Measurements from ENCODE around the gene CYGB.
"Not testable (repeated sequence)": the region's sequence is repeated elsewhere in the genome, so short reads cannot be mapped to it uniquely, and the experiment has no call there.

Gene CYGB

DNA sequence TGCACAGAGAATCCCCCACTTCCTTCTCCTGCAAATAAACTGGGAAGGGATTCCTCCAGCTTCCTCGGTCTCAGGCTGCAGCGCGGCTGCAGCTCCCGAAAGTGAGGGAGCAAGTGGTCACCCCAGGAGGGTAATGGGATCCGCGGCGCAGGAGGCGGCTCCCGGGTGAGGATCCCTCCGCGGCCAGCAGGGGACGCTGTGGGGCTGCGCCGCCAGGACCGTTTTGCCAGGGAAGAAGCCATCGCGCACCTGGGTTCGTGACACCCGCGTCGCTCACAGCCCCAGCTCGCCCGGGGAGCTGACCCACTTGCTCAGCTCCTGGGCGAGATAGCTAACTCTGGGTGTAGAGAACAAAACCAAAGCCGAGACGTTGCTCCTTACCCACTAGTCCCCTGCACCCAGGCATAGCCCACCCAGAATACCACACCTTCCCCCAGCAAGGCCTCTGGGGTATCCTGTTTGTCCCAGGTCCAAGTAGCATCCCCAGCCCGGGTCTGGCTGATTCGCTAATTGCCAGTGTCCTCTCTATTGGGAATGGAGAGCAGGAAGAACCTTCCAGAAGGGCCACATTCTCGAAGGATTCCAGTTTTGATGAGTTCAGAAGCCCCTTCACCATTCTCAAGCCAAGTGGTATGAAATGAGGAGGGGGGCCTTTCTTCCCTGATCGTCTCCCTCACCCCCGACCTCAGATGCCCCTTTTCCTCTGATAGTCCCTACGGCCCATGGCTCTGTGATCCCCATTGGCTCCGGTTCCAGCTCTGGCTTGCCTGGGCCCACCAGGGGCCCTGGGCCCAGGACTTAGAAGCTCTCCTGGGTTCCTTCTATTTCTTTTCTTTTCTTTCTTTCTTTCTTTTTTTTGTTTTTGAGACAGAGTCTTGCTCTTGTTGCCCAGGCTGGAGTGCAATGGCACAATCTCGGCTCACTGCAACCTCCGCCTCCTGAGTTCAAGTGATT is 14.1 kb downstream of the CYGB start:
- no peak for DNase-seq (ENCODE audit: extremely low read depth, low read depth)
- TF ChIP-seq, protein P1, sequence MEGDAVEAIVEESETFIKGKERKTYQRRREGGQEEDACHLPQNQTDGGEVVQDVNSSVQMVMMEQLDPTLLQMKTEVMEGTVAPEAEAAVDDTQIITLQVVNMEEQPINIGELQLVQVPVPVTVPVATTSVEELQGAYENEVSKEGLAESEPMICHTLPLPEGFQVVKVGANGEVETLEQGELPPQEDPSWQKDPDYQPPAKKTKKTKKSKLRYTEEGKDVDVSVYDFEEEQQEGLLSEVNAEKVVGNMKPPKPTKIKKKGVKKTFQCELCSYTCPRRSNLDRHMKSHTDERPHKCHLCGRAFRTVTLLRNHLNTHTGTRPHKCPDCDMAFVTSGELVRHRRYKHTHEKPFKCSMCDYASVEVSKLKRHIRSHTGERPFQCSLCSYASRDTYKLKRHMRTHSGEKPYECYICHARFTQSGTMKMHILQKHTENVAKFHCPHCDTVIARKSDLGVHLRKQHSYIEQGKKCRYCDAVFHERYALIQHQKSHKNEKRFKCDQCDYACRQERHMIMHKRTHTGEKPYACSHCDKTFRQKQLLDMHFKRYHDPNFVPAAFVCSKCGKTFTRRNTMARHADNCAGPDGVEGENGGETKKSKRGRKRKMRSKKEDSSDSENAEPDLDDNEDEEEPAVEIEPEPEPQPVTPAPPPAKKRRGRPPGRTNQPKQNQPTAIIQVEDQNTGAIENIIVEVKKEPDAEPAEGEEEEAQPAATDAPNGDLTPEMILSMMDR (IDR thresholded peaks at IDR 0.05; ENCODE audit: low read depth, low read length): peak; percentile 99

DNA sequence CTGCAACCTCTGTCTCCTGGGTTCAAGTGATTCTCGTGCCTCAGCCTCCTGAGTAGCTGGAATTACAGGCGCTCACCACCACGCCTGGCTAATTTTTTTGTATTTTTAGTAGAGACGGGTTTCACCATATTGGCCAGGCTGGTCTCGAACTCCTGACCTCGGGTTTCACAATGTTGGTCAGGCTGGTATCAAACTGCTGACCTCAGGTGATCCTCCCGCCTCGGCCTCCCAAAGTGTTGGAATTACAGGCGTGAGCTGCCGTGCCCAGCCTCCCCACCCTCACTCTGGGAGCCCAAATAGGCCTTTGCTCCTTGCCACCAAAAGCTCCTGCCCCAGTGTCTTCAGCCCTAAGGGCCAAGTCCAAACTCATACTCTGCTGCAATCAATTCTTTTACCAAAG is 15.8 kb downstream of the CYGB start:
- not testable (repeated sequence) for DNase-seq (ENCODE audit: extremely low read depth, low read depth)

DNA sequence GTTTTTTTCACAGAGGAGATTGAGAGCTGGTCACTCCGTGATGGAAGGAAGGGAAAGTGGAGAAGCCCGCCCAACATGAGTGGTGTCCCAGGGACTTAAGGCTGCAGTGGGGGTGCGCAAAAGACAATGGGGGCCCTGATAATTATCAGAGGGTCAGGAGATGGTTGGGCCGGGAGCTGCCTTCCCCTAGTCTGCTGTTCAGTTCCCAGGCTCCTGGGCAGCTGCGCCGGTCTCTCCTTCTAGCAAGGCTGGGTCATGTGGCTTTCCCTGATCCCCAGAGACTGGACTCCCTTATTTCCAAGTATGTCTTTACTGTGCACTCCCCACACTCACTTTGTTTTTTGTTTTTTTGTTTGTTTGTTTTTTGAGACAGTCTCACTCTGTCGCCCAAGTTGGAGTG is 16.2 kb downstream of the CYGB start:
- DNase-seq (ENCODE audit: extremely low read depth, low read depth): no peak
- TF ChIP-seq, protein P1 (IDR thresholded peaks at IDR 0.05; ENCODE audit: low read depth, low read length): no peak

DNA sequence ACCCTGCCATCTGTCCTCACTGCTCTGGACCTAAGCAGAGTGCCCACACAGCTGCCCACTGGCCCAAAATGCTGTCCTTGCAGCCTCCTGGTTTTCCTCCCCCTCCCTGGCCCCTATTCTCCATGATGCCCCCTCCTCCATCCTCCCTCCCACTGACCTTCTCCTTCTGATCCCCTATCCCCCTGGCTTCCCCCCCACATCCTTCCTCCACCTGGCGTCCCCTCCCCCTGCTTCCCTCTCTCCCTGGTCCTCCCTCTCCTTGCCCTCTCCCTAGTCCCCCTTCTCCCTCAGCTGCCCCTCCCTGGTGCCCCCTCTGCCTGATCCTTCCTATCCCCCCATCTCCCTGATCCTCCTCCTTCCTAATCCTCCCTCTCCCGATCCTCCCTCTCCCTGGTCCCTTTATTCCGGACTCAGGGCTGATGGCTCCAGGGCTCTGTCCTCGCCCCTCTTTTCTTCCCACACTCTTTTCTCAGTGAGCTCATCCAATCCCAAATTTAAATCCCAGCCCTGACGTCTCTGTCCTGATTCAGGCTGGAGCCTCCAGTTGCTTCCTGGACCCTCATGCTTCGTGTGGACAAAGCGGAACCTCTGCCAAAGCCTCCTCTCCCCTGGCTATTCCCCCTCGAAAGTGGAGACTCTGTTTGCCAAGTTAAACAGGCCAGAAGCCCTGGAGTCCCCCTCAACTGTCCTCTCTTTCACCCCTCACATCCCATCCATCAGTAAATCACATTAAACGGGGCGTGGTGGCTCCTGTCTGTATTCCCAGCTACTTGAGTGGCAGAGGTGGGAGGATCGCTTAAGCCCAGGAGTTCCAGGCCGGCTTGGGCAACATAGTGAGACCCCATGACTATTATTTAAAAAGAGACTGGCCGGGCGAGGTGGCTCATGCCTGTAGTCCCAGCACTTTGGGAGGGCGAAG is 18.2 kb downstream of the CYGB start:
- TF ChIP-seq, protein P1 (IDR thresholded peaks at IDR 0.05; ENCODE audit: low read depth, low read length): no peak
- no peak for DNase-seq (ENCODE audit: extremely low read depth, low read depth)

DNA sequence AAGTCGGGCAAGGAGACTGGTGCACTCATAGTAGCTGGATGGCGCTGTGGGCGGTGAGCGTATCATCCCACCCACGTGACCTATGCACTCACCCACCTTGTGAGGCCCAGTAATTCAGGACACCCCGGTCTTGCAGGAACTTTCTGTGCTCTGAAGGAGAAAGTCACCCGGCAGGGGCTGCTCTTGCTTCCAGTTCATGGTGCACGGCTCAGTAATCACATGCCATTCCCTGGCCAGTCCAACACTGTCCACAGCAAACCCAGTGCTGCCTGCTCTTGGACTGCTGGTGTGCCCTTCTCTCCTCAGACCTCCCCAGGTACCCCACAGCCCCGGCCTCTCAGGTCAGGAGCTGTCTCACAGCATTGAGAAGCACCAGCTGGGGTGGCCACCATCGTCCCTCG is 19.9 kb downstream of the CYGB start:
- TF ChIP-seq, protein P1 (IDR thresholded peaks at IDR 0.05; ENCODE audit: low read depth, low read length): no peak
- no peak for DNase-seq (ENCODE audit: extremely low read depth, low read depth)

DNA sequence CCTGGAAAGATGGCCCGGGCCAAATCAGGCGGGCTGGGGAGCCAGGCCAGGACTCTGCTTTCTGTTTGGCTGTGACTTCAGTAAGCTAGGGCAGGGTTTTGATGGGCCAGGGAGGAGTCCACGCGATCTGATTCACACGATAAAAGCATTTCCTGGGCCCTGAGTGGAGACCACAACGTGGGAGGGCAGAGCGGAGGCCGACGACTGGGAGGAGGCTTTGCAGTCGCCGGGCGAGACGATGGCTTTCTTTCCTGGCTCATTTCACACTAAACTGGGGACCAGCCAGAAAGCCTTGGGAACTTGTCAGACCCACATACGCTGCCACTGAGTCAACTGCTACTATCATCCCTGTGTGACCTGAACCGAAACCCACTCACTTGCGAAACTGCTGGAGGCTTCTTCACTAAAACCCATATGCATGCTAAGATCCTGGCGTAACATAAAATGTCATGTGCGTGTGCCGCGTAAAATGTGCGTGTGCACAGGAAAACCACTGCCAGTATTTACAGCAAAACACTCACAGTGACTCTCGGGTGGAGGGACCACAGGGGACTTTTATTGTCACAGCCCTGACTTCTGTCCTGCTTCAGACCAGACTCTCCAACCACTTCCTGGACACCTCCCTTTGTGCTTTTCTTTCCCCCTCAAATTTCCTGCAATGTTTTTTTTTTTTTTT is 22.1 kb downstream of the CYGB start:
- TF ChIP-seq, protein P1 (IDR thresholded peaks at IDR 0.05; ENCODE audit: low read depth, low read length): no peak
- DNase-seq (ENCODE audit: extremely low read depth, low read depth): peak; percentile 99

DNA sequence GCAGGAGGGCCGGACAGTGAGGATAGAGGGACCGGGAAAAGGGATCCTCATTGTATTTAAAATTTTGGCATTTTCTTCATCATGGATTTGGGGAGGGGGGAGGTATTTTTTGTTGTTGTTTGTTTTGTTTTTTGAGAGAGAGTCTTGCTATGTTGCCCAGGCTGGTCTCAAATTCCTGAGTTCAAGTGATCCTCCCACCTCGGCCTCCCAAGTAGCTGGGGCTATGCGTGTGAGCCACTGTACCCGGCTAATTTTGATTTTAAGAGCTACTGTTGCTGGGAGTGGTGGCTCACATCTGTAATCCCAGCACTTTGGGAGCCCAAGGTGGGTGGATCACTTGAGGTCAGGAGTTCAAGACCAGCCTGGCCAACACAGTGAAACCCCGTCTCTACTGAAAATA is 23.2 kb downstream of the CYGB start:
- not testable (repeated sequence) for DNase-seq (ENCODE audit: extremely low read depth, low read depth)

DNA sequence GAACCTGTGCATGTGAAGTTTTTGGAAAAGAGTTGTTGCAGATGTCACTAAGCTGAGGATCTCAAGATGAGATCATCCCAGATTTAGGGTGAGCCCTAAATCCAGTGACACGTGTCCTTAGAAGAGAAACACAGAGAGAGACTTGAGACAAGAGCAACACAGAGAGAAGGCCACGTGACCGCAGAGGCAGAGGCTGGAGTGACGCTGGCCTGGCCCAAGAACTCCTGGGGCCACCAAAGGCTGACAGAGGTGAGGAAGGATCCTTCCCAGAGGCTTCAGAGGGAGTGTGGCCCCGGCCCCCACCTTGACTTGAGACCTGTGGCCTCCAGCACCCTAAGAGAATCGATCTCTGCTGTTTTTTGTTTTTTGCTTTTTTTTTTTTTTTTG is 24.2 kb downstream of the CYGB start:
- DNase-seq (ENCODE audit: extremely low read depth, low read depth): no peak
- TF ChIP-seq, protein P1 (IDR thresholded peaks at IDR 0.05; ENCODE audit: low read depth, low read length): no peak

Measured in AG09319 (cell line).